Natural killer cell (primary cell): Measurements from ENCODE around the gene RALY. TPM values are rescaled to one million over a fixed set of nuclear protein-coding genes. Genes with fewer than 3 reads are reported as not detected.
A peak's percentile ranks its signal among the peaks of the same experiment; 100 is the strongest.

Source experiments
- ATAC-seq, 3 donors: fragments of 150-1000 bp in 2 of 3; fragments of 200-7000 bp in 1 of 3; cut with Tn5 transposase; 1 replicate in 1 of 3; 2 replicates in 2 of 3; pipeline ENCODE4 v1.10.0; 2021; ENCODE audit warnings: mild to moderate bottlenecking in 2 of 3, moderate library complexity in 2 of 3
- DNase-seq, 2 donors: peaks; one replicate each; pipeline versions ENCODE4 v3.0.0 to v3.0.0-alpha.2; 2013 to 2021; ENCODE audit warnings: mixed read lengths in 1 of 2
- H3K27ac ChIP-seq: one replicate; pipeline ENCODE4 v1.5.1; 2013; ENCODE audit warnings: mild to moderate bottlenecking, low read length
- H3K27me3 ChIP-seq: one replicate; pipeline ENCODE4 v1.6.1; 2013; ENCODE audit warnings: low read length; ENCODE audit not compliant: control insufficient read depth, insufficient read depth
- H3K36me3 ChIP-seq: one replicate; pipeline ENCODE4 v1.6.1; 2013; ENCODE audit warnings: low read length; ENCODE audit not compliant: control insufficient read depth, insufficient read depth
- H3K4me1 ChIP-seq: one replicate; pipeline ENCODE4 v1.6.1; 2013; ENCODE audit warnings: low read length; ENCODE audit not compliant: control insufficient read depth, insufficient read depth
- H3K4me3 ChIP-seq: one replicate; pipeline ENCODE4 v1.5.1; 2013; ENCODE audit warnings: low read length
- H3K9me3 ChIP-seq: one replicate; pipeline ENCODE4 v1.6.1; 2013; ENCODE audit warnings: low read length; ENCODE audit not compliant: control insufficient read depth, insufficient read depth
- H3K27ac Mint-ChIP-seq, 2 donors: one replicate each; pipeline ENCODE4 v1.8.0; 2022; ENCODE audit warnings: mild to moderate bottlenecking in 2 of 2, mixed read lengths in 2 of 2, moderate library complexity in 1 of 2
- H3K27me3 Mint-ChIP-seq, 2 donors: one replicate each; pipeline ENCODE4 v1.8.0; 2022; ENCODE audit warnings: low read depth in 2 of 2, mixed read lengths in 2 of 2
- H3K36me3 Mint-ChIP-seq: one replicate; pipeline ENCODE4 v1.8.0; 2022; ENCODE audit warnings: mixed read lengths
- H3K4me1 Mint-ChIP-seq, 2 donors: one replicate each; pipeline ENCODE4 v1.8.0; 2022; ENCODE audit warnings: mixed read lengths in 2 of 2
- H3K4me3 Mint-ChIP-seq: one replicate; pipeline ENCODE4 v1.8.0; 2022; ENCODE audit warnings: mild to moderate bottlenecking, moderate library complexity, mixed read lengths
- H3K9me3 Mint-ChIP-seq, 2 donors: one replicate each; pipeline ENCODE4 v1.8.0; 2022; ENCODE audit warnings: mixed read lengths in 2 of 2
- CTCF ChIP-seq: fragments of 200-600 bp; IDR thresholded peaks from one replicate; pipeline ENCODE4 v1.8.0; 2022; ENCODE audit warnings: antibody characterized with exemption
- WGBS: methylation state at CpG from one replicate; pipeline ENCODE4 v1.1.7; 2013; ENCODE audit warnings: missing lambda C conversion rate; ENCODE audit not compliant: insufficient coverage; 5-methylcytosine and 5-hydroxymethylcytosine counted together
- intact Hi-C: fragments of 100-400 bp; cut with micrococcal nuclease; formaldehyde crosslinking; loops from one replicate; pipeline ENCODE4 v1.14.2; 2022
- total RNA-seq, 4 donors: library from RNA; stranded (reverse); fragments of 120-200 nt in 1 of 4; gene quantifications; one replicate each; pipeline versions ENCODE4 v1.2.3 to v1.2.4, GENCODE V29; 2013 to 2022

Gene RALY
- total RNA-seq, 3 donors from 2014 or later (not counting 1 experiment from before 2014, with no cell fraction given): 194 to 204 (median 198) TPM

DNA sequence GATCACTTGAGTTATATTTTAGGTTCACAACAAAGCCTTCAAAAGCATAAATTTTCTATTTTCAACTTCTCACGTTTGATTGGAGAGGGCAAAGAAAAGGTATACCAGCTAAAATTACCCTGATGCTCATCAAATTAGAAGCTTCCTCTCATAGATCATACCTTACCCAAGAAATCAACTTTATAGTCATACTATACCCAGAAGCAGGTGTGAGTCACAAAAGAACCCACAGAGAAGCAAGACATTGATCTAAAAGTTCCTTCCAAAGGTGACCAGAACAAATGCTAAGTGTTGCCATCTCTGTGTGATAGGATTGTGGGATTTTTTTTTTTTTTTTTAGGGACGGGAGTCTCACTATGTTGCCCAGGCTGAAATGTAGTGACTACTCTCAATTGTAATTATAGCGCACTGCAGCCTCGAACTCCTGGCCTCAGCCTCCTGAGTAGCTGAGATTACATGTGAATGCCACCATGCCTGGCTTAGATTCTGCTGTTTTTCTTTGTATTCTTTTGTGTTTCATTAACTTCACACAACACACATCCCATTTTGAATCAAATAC lies 115.0 kb downstream of the RALY start:
- ATAC-seq (no peak), DNase-seq (no peak)
- Mint-ChIP-seq H3K27ac (peak overlapping the region; percentile 48 to 95), H3K4me1 (peaks cover 69 to 80% of the 10 kb centered on the region in 2 donors), H3K36me3 (peaks cover 15% of the 10 kb centered on the region), H3K4me3 (peak overlapping the region; percentile 40), H3K9me3 (no peaks in the 10 kb centered on the region), H3K27me3 (no peaks in the 10 kb centered on the region)
- WGBS: 89% methylated on average over 4 of the region's 4 CpGs
- Histone ChIP-seq H3K4me3 (no peak overlapping the region), H3K36me3 (peaks cover 30% of the 10 kb centered on the region), H3K9me3 (no peaks in the 10 kb centered on the region), H3K4me1 (peaks cover 29% of the 10 kb centered on the region), H3K27me3 (no peaks in the 10 kb centered on the region), H3K27ac (no peak overlapping the region)
- intact Hi-C loops: no loop called here
- no peak for TF ChIP-seq CTCF

- H3K27ac Mint-ChIP-seq: peak overlapping the region; percentile 48 to 95
- peaks cover 22% of the 10 kb centered on the region for H3K36me3 ChIP-seq
- peak overlapping the region; percentile 58 for H3K4me3 Mint-ChIP-seq
- ATAC-seq (no peak), DNase-seq (no peak)
- TF ChIP-seq CTCF: no peak
- no peak overlapping the region for H3K27ac ChIP-seq
- peaks cover 10% of the 10 kb centered on the region for H3K36me3 Mint-ChIP-seq
- intact Hi-C loops: no loop called here
- H3K27me3 Mint-ChIP-seq: no peaks in the 10 kb centered on the region
- H3K9me3 Mint-ChIP-seq: no peaks in the 10 kb centered on the region
- H3K27me3 ChIP-seq: no peaks in the 10 kb centered on the region
- H3K4me1 Mint-ChIP-seq: peaks cover 65 to 74% of the 10 kb centered on the region in 2 donors
- no peaks in the 10 kb centered on the region for H3K9me3 ChIP-seq
- H3K4me3 ChIP-seq: no peak overlapping the region
- 84% methylated on average over 5 of the region's 6 CpGs for WGBS
- peaks cover 29% of the 10 kb centered on the region for H3K4me1 ChIP-seq
These were observed 115.7 kb downstream of the RALY start for GRCh38 chr20:34109442-34109841.

- intact Hi-C loops: loop anchor here (5.0 kb wide), 1 partner anchor 43 kb away; no protein-coding TSS in a partner anchor
- no peak for ATAC-seq
- H3K27me3 ChIP-seq: no peaks in the 10 kb centered on the region
- Mint-ChIP-seq H3K36me3 (peaks cover 4% of the 10 kb centered on the region), H3K4me3 (peak overlapping the region; percentile 93), H3K27ac (peak overlapping the region; percentile 95 to 99), H3K4me1 (peaks cover 60 to 67% of the 10 kb centered on the region in 2 donors), H3K9me3 (no peaks in the 10 kb centered on the region), H3K27me3 (no peaks in the 10 kb centered on the region)
- peaks cover 29% of the 10 kb centered on the region for H3K4me1 ChIP-seq
- H3K4me3 ChIP-seq: peak overlapping the region; percentile 98
- no peak for TF ChIP-seq CTCF
- WGBS: 79% methylated on average over 10 of the region's 10 CpGs
- H3K36me3 ChIP-seq: peaks cover 15% of the 10 kb centered on the region
- no peaks in the 10 kb centered on the region for H3K9me3 ChIP-seq
- H3K27ac ChIP-seq: peak overlapping the region; percentile 95
- no peak for DNase-seq
These were observed 116.5 kb downstream of the RALY start for GRCh38 chr20:34110025-34110744.
